Heart left ventricle (tissue), 16 donors: ENCODE measurements around the gene ITGB5. TPM values are rescaled to one million over a fixed set of nuclear protein-coding genes. Genes with fewer than 3 reads are reported as not detected.

Experiments used
- ATAC-seq, 4 donors: fragments of 200-7000 bp; cut with Tn5 transposase; one replicate each; pipeline ENCODE4 v1.9.1; 2020 to 2022; ENCODE audit warnings: moderate library complexity in 4 of 4, mild to moderate bottlenecking in 3 of 4, moderate number of reproducible peaks in 1 of 4
- DNase-seq, 5 donors: peaks; one replicate each; pipeline ENCODE4 v3.0.0-alpha.2; 2020
- H3K27ac ChIP-seq, 12 donors: fragments of 200-600 bp; sonication (generic) in 4 of 12; one replicate each; pipeline versions ENCODE4 v1.5.0 to v1.8.0; 2016 to 2022; ENCODE audit warnings: mild to moderate bottlenecking in 2 of 12
- H3K27me3 ChIP-seq, 9 donors: fragments of 200-600 bp; sonication (generic) in 2 of 9; one replicate each; pipeline versions ENCODE4 v1.5.1 to v1.8.0; 2016 to 2022; ENCODE audit warnings: mild to moderate bottlenecking in 3 of 9
- H3K36me3 ChIP-seq, 9 donors: fragments of 200-600 bp; sonication (generic) in 2 of 9; one replicate each; pipeline versions ENCODE4 v1.5.0 to v1.8.0; 2018 to 2022; ENCODE audit warnings: mild to moderate bottlenecking in 2 of 9
- H3K4me1 ChIP-seq, 12 donors: fragments of 200-600 bp; sonication (generic) in 4 of 12; one replicate each; pipeline versions ENCODE4 v1.5.0 to v1.8.0; 2016 to 2022; ENCODE audit warnings: mild to moderate bottlenecking in 3 of 12
- H3K4me3 ChIP-seq, 12 donors: fragments of 200-600 bp; sonication (generic) in 4 of 12; one replicate each; pipeline versions ENCODE4 v1.5.0 to v1.8.0; 2017 to 2022; ENCODE audit warnings: mild to moderate bottlenecking in 9 of 12, moderate library complexity in 4 of 12
- H3K9me3 ChIP-seq, 12 donors: fragments of 200-600 bp; sonication (generic) in 4 of 12; one replicate each; pipeline versions ENCODE4 v1.5.0 to v1.8.0; 2016 to 2022; ENCODE audit warnings: mild to moderate bottlenecking in 1 of 12
- CTCF ChIP-seq, 12 donors: fragments of 200-600 bp; sonication (generic) in 4 of 12; IDR thresholded peaks; one replicate each; pipeline versions ENCODE4 v1.5.0 to v1.8.0; 2018 to 2022; ENCODE audit warnings: antibody characterized with exemption in 12 of 12, mild to moderate bottlenecking in 5 of 12
- POLR2A ChIP-seq, 2 donors: fragments of 450-650 bp; IDR thresholded peaks; one replicate each; pipeline ENCODE4 v1.6.1; 2017; ENCODE audit warnings: antibody characterized with exemption in 2 of 2, mild to moderate bottlenecking in 2 of 2, moderate library complexity in 2 of 2
- WGBS, 4 donors: extraction: QIAGEN DNeasy Blood & Tissue Kit in 2 of 4; methylation state at CpG; one replicate each; pipeline versions ENCODE4 v1.1.5 to v1.1.7; 2013 to 2018; 5-methylcytosine and 5-hydroxymethylcytosine counted together
- intact Hi-C, 10 donors: fragments of 100-400 bp; cut with DNase I; formaldehyde crosslinking; loops; one replicate each; pipeline versions ENCODE4 v1.11.1 to v1.14.2; 2022
- polyA plus RNA-seq, 2 donors: library from polyadenylated mRNA; stranded (reverse); fragments of 200-250 nt; gene quantifications; one replicate each; pipeline ENCODE4 v1.2.3, GENCODE V29; 2013
- total RNA-seq, 9 donors: library from RNA; depleted of rRNA in 2 of 9; stranded (reverse); fragments of >200 nt in 2 of 9; fragmentation: NEBNext Ultra II Directional in 3 of 9; extraction: Animal tissue kit (Norgen Biotek cat#: 25700) in 3 of 9; gene quantifications; one replicate each; pipeline versions ENCODE4 v1.1.0 to v1.2.4, GENCODE V29; 2016 to 2023
- donor health status: ischemic (EF 13 %, LVEDD 7.1; RV severe dilation, severe dysfunction).
- donor health status: healthy with polysubstance abuse.
- donor health status: DM: no; HTN: yes; CAD: no.
- donor health status: DM: no; HTN: no; CAD: no.
- donor health status: ischemic (EF 25% LVEDD 6.9; RV normal size, moderate dysfunction).
- donor health status: ischemic (EF 25% LVEDD 5.7; RV mildly dilated, moderate dysfunction).
- donor health status: healthy.
- donor health status: DM: yes; HTN: yes; CAD: no.
- donor health status: ischemic (EF 35%, LVEDD 5.7; RV mildly dilated, moderate dysfunction).
- donor health status: nonischemic (EF 11% LVEDD 7.7; RV severe dilation, severe dysfunction).
- donor health status: DM: yes; HTN: yes; CAD: no.
- donor health status: PGD.
- donor health status: ischemic (EF 29% LVEDD 5.4; RV normal size, mild dysfunction).
- donor health status: nonischemic (EF 23%, LVEDD 6.1; RV moderate dilation, normal function).

Gene ITGB5
- total and polyA plus RNA-seq, 11 donors = 23.1 to 223 (median 118) TPM

GRCh38 chr3:124805671-124806070, 81.5 kb downstream of the ITGB5 start:
- Histone ChIP-seq H3K4me1 (peaks cover 3 to 67% (median 32%) of the 10 kb centered on the region in 12 donors), H3K27ac (no peak overlapping the region), H3K36me3 (peaks cover 0 to 44% (median 9%) of the 10 kb centered on the region in 9 donors), H3K9me3 (no peaks in the 10 kb centered on the region), H3K27me3 (no peaks in the 10 kb centered on the region), H3K4me3 (no peak overlapping the region)
- ATAC-seq = no peak
- TF ChIP-seq POLR2A (IDR thresholded peaks at IDR 0.05) (no peak), CTCF (IDR thresholded peaks at IDR 0.05) (no peak)
- intact Hi-C loops = no loop called here
- DNase-seq = no peak
- 84 to 92% (median 89%) methylated on average over 4 of the region's 4 CpGs for WGBS, 4 donors

GRCh38 chr3:124804875-124805274, 82.3 kb downstream of the ITGB5 start:
- Histone ChIP-seq H3K27me3 (no peaks in the 10 kb centered on the region), H3K4me3 (no peak overlapping the region), H3K4me1 (peaks cover 3 to 67% (median 39%) of the 10 kb centered on the region in 12 donors), H3K36me3 (peaks cover 0 to 39% (median 9%) of the 10 kb centered on the region in 9 donors), H3K9me3 (no peaks in the 10 kb centered on the region), H3K27ac (no peak overlapping the region)
- intact Hi-C loops = no loop called here
- ATAC-seq (no peak), DNase-seq (no peak)
- 72 to 85% (median 82%) methylated on average over 7 of the region's 7 CpGs for WGBS, 4 donors
- TF ChIP-seq CTCF (IDR thresholded peaks at IDR 0.05) (no peak), POLR2A (IDR thresholded peaks at IDR 0.05) (no peak)

- Histone ChIP-seq H3K36me3 (peaks cover 0 to 24% (median 4%) of the 10 kb centered on the region in 9 donors), H3K27ac (peak overlapping the region in 9 of 12 donors; percentile 24 to 96 (median 84)), H3K27me3 (no peaks in the 10 kb centered on the region), H3K4me1 (peaks cover 3 to 53% (median 35%) of the 10 kb centered on the region in 12 donors), H3K4me3 (no peak overlapping the region), H3K9me3 (no peaks in the 10 kb centered on the region)
- intact Hi-C loops = no loop called here
- ATAC-seq (no peak), DNase-seq (peak in 1 of 5 donors; percentile 52)
- TF ChIP-seq POLR2A (IDR thresholded peaks at IDR 0.05) = no peak
- TF ChIP-seq CTCF (IDR thresholded peaks at IDR 0.05) = no peak
- WGBS, 4 donors = 73 to 86% (median 77%) methylated on average over 8 of the region's 8 CpGs
These were observed 84.5 kb downstream of the ITGB5 start for GRCh38 chr3:124802702-124803101.

GRCh38 chr3:124802061-124802698, 85.0 kb downstream of the ITGB5 start:
- peak; percentile 8 to 37 (median 18) for ATAC-seq
- intact Hi-C loops = no loop called here
- no peak for TF ChIP-seq CTCF (IDR thresholded peaks at IDR 0.05)
- no peaks in the 10 kb centered on the region for H3K27me3 ChIP-seq
- no peak for DNase-seq
- peaks cover 3 to 53% (median 35%) of the 10 kb centered on the region in 12 donors for H3K4me1 ChIP-seq
- no peaks in the 10 kb centered on the region for H3K9me3 ChIP-seq
- 63 to 77% (median 69%) methylated on average over 8 of the region's 8 CpGs for WGBS, 4 donors
- H3K27ac ChIP-seq = peak overlapping the region in 10 of 12 donors; percentile 3 to 96 (median 82)
- peaks cover 0 to 24% (median 4%) of the 10 kb centered on the region in 9 donors for H3K36me3 ChIP-seq
- H3K4me3 ChIP-seq = no peak overlapping the region
